Mucosa of stomach (tissue), 1 donor: ENCODE data around the gene ZMYND15.
"Not testable (repeated sequence)": the region's sequence is repeated elsewhere in the genome, so short reads cannot be mapped to it uniquely, and the experiment has no call there.

Experiments used
- H3K27me3 ChIP-seq: one replicate; pipeline ENCODE4 v1.7.0; 2013; ENCODE audit warnings: mild to moderate bottlenecking, low read length; ENCODE audit not compliant: control insufficient read depth, insufficient read depth
- H3K36me3 ChIP-seq: one replicate; pipeline ENCODE4 v1.7.0; 2013; ENCODE audit warnings: low read length; ENCODE audit not compliant: control insufficient read depth, insufficient read depth
- H3K4me1 ChIP-seq: one replicate; pipeline ENCODE4 v1.7.0; 2013; ENCODE audit warnings: mild to moderate bottlenecking, low read length; ENCODE audit not compliant: control insufficient read depth, insufficient read depth
- H3K4me3 ChIP-seq: one replicate; pipeline ENCODE4 v1.7.0; 2013; ENCODE audit warnings: low read length
- H3K9ac ChIP-seq: one replicate; pipeline ENCODE4 v1.7.0; 2013; ENCODE audit warnings: mild to moderate bottlenecking, low read length, moderate library complexity
- H3K9me3 ChIP-seq: one replicate; pipeline ENCODE4 v1.7.0; 2013; ENCODE audit warnings: mild to moderate bottlenecking, low read length, moderate library complexity; ENCODE audit not compliant: control insufficient read depth
- donor health status: Pancreatic carcinoma.

The ZMYND15 gene

GRCh38 chr17:4708436-4708835 is 31.2 kb upstream of the ZMYND15 start:
- Histone ChIP-seq H3K4me3 (no peak overlapping the region), H3K36me3 (no peaks in the 10 kb centered on the region), H3K4me1 (peaks cover 22% of the 10 kb centered on the region), H3K9me3 (no peaks in the 10 kb centered on the region), H3K27me3 (no peaks in the 10 kb centered on the region), H3K9ac (no peak overlapping the region)

GRCh38 chr17:4709794-4710692 is 29.6 kb upstream of the ZMYND15 start, which contains the start of gene ARRB2:
TSS of gene ARRB2 (plus strand) at chr17:4710632. CDS start at chr17:4710722, 90 bp downstream.
- Histone ChIP-seq H3K27me3 (no peaks in the 10 kb centered on the region), H3K9me3 (no peaks in the 10 kb centered on the region), H3K9ac (peak within 1 kb of the TSS; percentile 71), H3K36me3 (no peaks in the 10 kb centered on the region), H3K4me1 (peaks cover 22% of the 10 kb centered on the region), H3K4me3 (peak within 1 kb of the TSS; percentile 41)

- Histone ChIP-seq H3K4me3 (peak overlapping the region; percentile 41), H3K9ac (peak overlapping the region; percentile 71), H3K4me1 (peaks cover 28% of the 10 kb centered on the region), H3K9me3 (no peaks in the 10 kb centered on the region), H3K27me3 (no peaks in the 10 kb centered on the region), H3K36me3 (no peaks in the 10 kb centered on the region)
Observed at GRCh38 chr17:4710693-4711634, 28.7 kb upstream of the ZMYND15 start.

- Histone ChIP-seq H3K9ac (peak overlapping the region; percentile 71), H3K36me3 (no peaks in the 10 kb centered on the region), H3K4me3 (no peak overlapping the region), H3K4me1 (peaks cover 28% of the 10 kb centered on the region), H3K9me3 (no peaks in the 10 kb centered on the region), H3K27me3 (no peaks in the 10 kb centered on the region)
Observed at GRCh38 chr17:4711661-4712181, 27.9 kb upstream of the ZMYND15 start.

GRCh38 chr17:4712526-4712925 is 27.1 kb upstream of the ZMYND15 start:
- Histone ChIP-seq H3K9ac (no peak overlapping the region), H3K4me3 (no peak overlapping the region)

GRCh38 chr17:4714340-4715062 is 25.1 kb upstream of the ZMYND15 start:
- H3K27me3 ChIP-seq, H3K4me3 ChIP-seq, H3K36me3 ChIP-seq, H3K9ac ChIP-seq, H3K9me3 ChIP-seq: not testable (repeated sequence)
- H3K4me1 ChIP-seq, result peaks cover 35% of the 10 kb centered on the region

More at GRCh38 chr17:4712526-4712925, 27.1 kb upstream of the ZMYND15 start:
- Histone ChIP-seq H3K36me3 (no peaks in the 10 kb centered on the region), H3K4me1 (peaks cover 28% of the 10 kb centered on the region), H3K9me3 (no peaks in the 10 kb centered on the region), H3K27me3 (no peaks in the 10 kb centered on the region)

GRCh38 chr17:4715063-4715744 is 24.4 kb upstream of the ZMYND15 start:
- no peaks in the 10 kb centered on the region for H3K9me3 ChIP-seq
- peaks cover 42% of the 10 kb centered on the region for H3K4me1 ChIP-seq
- no peaks in the 10 kb centered on the region for H3K36me3 ChIP-seq
- H3K9ac ChIP-seq, result peak overlapping the region; percentile 12
- no peaks in the 10 kb centered on the region for H3K27me3 ChIP-seq
- no peak overlapping the region for H3K4me3 ChIP-seq

- no peak overlapping the region for H3K4me3 ChIP-seq
- no peaks in the 10 kb centered on the region for H3K9me3 ChIP-seq
- H3K9ac ChIP-seq, result no peak overlapping the region
- no peaks in the 10 kb centered on the region for H3K36me3 ChIP-seq
- H3K27me3 ChIP-seq, result no peaks in the 10 kb centered on the region
- peaks cover 47% of the 10 kb centered on the region for H3K4me1 ChIP-seq
Observed at GRCh38 chr17:4716081-4716480, 23.6 kb upstream of the ZMYND15 start.

GRCh38 chr17:4717791-4718190 is 21.8 kb upstream of the ZMYND15 start:
- Histone ChIP-seq H3K9me3 (no peaks in the 10 kb centered on the region), H3K27me3 (no peaks in the 10 kb centered on the region), H3K36me3 (no peaks in the 10 kb centered on the region), H3K4me3 (no peak overlapping the region), H3K4me1 (peaks cover 41% of the 10 kb centered on the region), H3K9ac (no peak overlapping the region)

GRCh38 chr17:4718276-4718675 is 21.4 kb upstream of the ZMYND15 start:
- Histone ChIP-seq H3K9me3 (no peaks in the 10 kb centered on the region), H3K4me3 (no peak overlapping the region), H3K36me3 (no peaks in the 10 kb centered on the region), H3K27me3 (no peaks in the 10 kb centered on the region), H3K9ac (no peak overlapping the region), H3K4me1 (peaks cover 41% of the 10 kb centered on the region)

GRCh38 chr17:4719146-4719545 is 20.5 kb upstream of the ZMYND15 start:
- H3K9ac ChIP-seq, result no peak overlapping the region
- H3K27me3 ChIP-seq, result no peaks in the 10 kb centered on the region
- no peaks in the 10 kb centered on the region for H3K9me3 ChIP-seq
- no peak overlapping the region for H3K4me3 ChIP-seq
- H3K4me1 ChIP-seq, result peaks cover 41% of the 10 kb centered on the region
- H3K36me3 ChIP-seq, result no peaks in the 10 kb centered on the region
